ENCODE measurements around the gene BAIAP2L1. TPM values are rescaled to one million over a fixed set of nuclear protein-coding genes. Genes with fewer than 3 reads are reported as not detected.

The BAIAP2L1 gene
- total and polyA plus RNA-seq, 2 of the 8 experiments (the other 6 are each of a cell fraction or from before 2014, with no cell fraction given) = 19.2 to 42.9 TPM

- WGBS, 2 experiments (ENCODE audit: extremely low coverage in 1 of 2, insufficient coverage in 1 of 2, insufficient read length in 1 of 2, insufficient replicate concordance in 2 of 2, low coverage in 1 of 2, low lambda C conversion rate in 2 of 2, missing lambda C conversion rate in 1 of 2) = 78% methylated on average over 3 of the region's 3 CpGs; no CpG with 5 or more reads in 1 of the 2 experiments
- no peaks in the 10 kb centered on the region; the same call in 1 of the 2 replicates for H3K79me1 ChIP-seq (ENCODE audit: low read depth, low read length)
- H3K4ac ChIP-seq (replicated peaks; ENCODE audit: insufficient read length, low read depth, low read length) = no peak overlapping the region
- no peaks in the 10 kb centered on the region for H3K27me3 ChIP-seq (replicated peaks in 1 of 4; ENCODE audit: control insufficient read depth in 3 of 4, extremely low read depth in 1 of 4, insufficient read depth in 3 of 4, low read length in 3 of 4)
- H2AFZ ChIP-seq (ENCODE audit: low read length) = no peak overlapping the region
- H3K4me3 ChIP-seq (ENCODE audit: extremely low read depth in 1 of 4, insufficient read depth in 2 of 4, low read depth in 3 of 4, low read length in 4 of 4) = no peak overlapping the region
- no peak overlapping the region for H2BK120ac ChIP-seq (replicated peaks; ENCODE audit: low read depth, low read length)
- ChIA-PET POLR2A (ENCODE audit: partially characterized antibody) (interaction anchor here (0.8 to 2.4 kb wide), 3 partner anchors 9 to 33 kb away, joined by 4 to 8 read pairs (median 4); no protein-coding TSS in a partner anchor), CTCF (ENCODE audit: partially characterized antibody) (interaction anchor here (0.7 to 1.7 kb wide), 8 partner anchors 8 to 543 kb away, joined by 3 to 4 read pairs (median 4); no protein-coding TSS in a partner anchor)
- no peak overlapping the region for H4K91ac ChIP-seq (replicated peaks; ENCODE audit: insufficient read length, low read length)
- no peak overlapping the region for H2BK12ac ChIP-seq (ENCODE audit: low read depth, low read length)
- no peaks in the 10 kb centered on the region for H4K20me1 ChIP-seq (replicated peaks in 1 of 2; ENCODE audit: control insufficient read depth in 1 of 2, insufficient read depth in 2 of 2, low read length in 2 of 2)
- H3K18ac ChIP-seq (ENCODE audit: extremely low read depth, low read length) = no peak overlapping the region
- no peak overlapping the region for H3K56ac ChIP-seq (replicated peaks; ENCODE audit: insufficient read length, low read depth, low read length)
- no peak overlapping the region for H4K8ac ChIP-seq (ENCODE audit: extremely low read depth, insufficient read depth, low read length)
- H3K14ac ChIP-seq (ENCODE audit: insufficient read length) = no peak overlapping the region
- DNase-seq (ENCODE audit: low read depth in 1 of 2, low spot score in 2 of 2) = no peak
- no peak overlapping the region for H3K9ac ChIP-seq (replicated peaks in 1 of 4; ENCODE audit: extremely low read depth in 1 of 4, low read depth in 3 of 4, low read length in 3 of 4)
- H2BK15ac ChIP-seq (ENCODE audit: low read length) = no peak overlapping the region
- no peaks in the 10 kb centered on the region for H3K9me3 ChIP-seq (ENCODE audit: insufficient read depth in 2 of 2, low read depth in 1 of 2, low read length in 1 of 2)
- no peak overlapping the region for H3K23ac ChIP-seq (ENCODE audit: insufficient read length)
- H3K79me2 ChIP-seq (ENCODE audit: control insufficient read depth in 1 of 2, insufficient read depth in 2 of 2, low read length in 2 of 2) = no peaks in the 10 kb centered on the region
- H3K36me3 ChIP-seq (ENCODE audit: control insufficient read depth in 2 of 4, insufficient read depth in 4 of 4, low read length in 3 of 4) = no peaks in the 10 kb centered on the region
- H3K4me1 ChIP-seq (replicated peaks in 1 of 4; ENCODE audit: control insufficient read depth in 3 of 4, insufficient read depth in 4 of 4, low read length in 3 of 4) = no peaks in the 10 kb centered on the region
- no peak overlapping the region for H2BK20ac ChIP-seq (ENCODE audit: low read length)
- no peak overlapping the region for H2AK5ac ChIP-seq (ENCODE audit: low read depth, low read length)
- H4K5ac ChIP-seq (ENCODE audit: insufficient read length, low read depth, low read length) = no peak overlapping the region
- no peak overlapping the region for H3K27ac ChIP-seq (ENCODE audit: low read depth, low read length)
- H2BK5ac ChIP-seq (ENCODE audit: low read depth, low read length) = no peak overlapping the region
- no peak overlapping the region for H3K4me2 ChIP-seq (ENCODE audit: insufficient read depth in 1 of 2, low read depth in 2 of 2, low read length in 2 of 2)
- no peak for FAIRE-seq
- no peaks in the 10 kb centered on the region for H3K23me2 ChIP-seq (ENCODE audit: low read depth, low read length)
- TF ChIP-seq NANOG (IDR thresholded peaks at IDR 0.05; ENCODE audit: insufficient read depth, low read depth, low read length, poor library complexity, severe bottlenecking) (no peak), ASH2L (IDR thresholded peaks at IDR 0.05; ENCODE audit: low read length) (no peak), MAX (IDR thresholded peaks at IDR 0.05) (no peak), SIN3A (conservative IDR thresholded peaks at IDR 0.05 in 1 of 2, IDR thresholded peaks at IDR 0.05 in 1 of 2; ENCODE audit: low read depth in 1 of 2, low read length in 2 of 2) (no peak), RBBP5 (IDR thresholded peaks at IDR 0.05; ENCODE audit: borderline replicate concordance, low read depth, low read length) (no peak), POU5F1 (IDR thresholded peaks at IDR 0.05; ENCODE audit: low read depth, low read length) (no peak), SP2 (IDR thresholded peaks at IDR 0.05; ENCODE audit: low read length) (no peak), CHD2 (IDR thresholded peaks at IDR 0.05; ENCODE audit: low read length) (no peak), TBP (IDR thresholded peaks at IDR 0.05; ENCODE audit: low read depth, low read length) (no peak), CBX8 (IDR thresholded peaks at IDR 0.05; ENCODE audit: borderline replicate concordance, low read depth, low read length) (no peak), POLR2AphosphoS5 (IDR thresholded peaks at IDR 0.05; ENCODE audit: low read depth, low read length) (no peak), FOSL1 (IDR thresholded peaks at IDR 0.05; ENCODE audit: insufficient read depth, low read depth, low read length) (no peak), BACH1 (IDR thresholded peaks at IDR 0.05; ENCODE audit: low read length) (no peak)
Observed at GRCh38 chr7:98267303-98267702, 133.6 kb downstream of the BAIAP2L1 start.
